SK-N-SH treated with all-trans-retinoic acid at 6 μM for 48 hours (cell line): ENCODE data around the gene PLPP3.

ENCODE experiments used
- ATAC-seq: fragments of 200-7000 bp; cut with Tn5 transposase; 3 replicates; pipeline ENCODE4 v1.9.1; 2020; ENCODE audit warnings: mild to moderate bottlenecking, moderate library complexity
- ARNTL ChIP-seq: fragments of 450-650 bp; formaldehyde crosslinking; IDR thresholded peaks from 2 replicates; pipeline ENCODE4 v1.5.0; 2020; ENCODE audit warnings: low read depth, mild to moderate bottlenecking, moderate library complexity, borderline replicate concordance
- BACH2 ChIP-seq: fragments of 250-450 bp; sonication (Bioruptor Pico); IDR thresholded peaks from 2 replicates; pipeline ENCODE4 v1.9.0; 2021; ENCODE audit warnings: mild to moderate bottlenecking, borderline replicate concordance
- CSDC2 ChIP-seq: fragments of 250-450 bp; sonication (Bioruptor Pico); IDR thresholded peaks from 2 replicates; pipeline ENCODE4 v1.5.0; 2020; ENCODE audit warnings: mild to moderate bottlenecking, moderate library complexity
- ESRRG ChIP-seq: fragments of 250-450 bp; sonication (Bioruptor Pico); IDR thresholded peaks from 2 replicates; pipeline ENCODE4 v1.6.1; 2021; ENCODE audit warnings: mild to moderate bottlenecking
- GLIS3 ChIP-seq: fragments of 250-450 bp; sonication (Bioruptor Pico); IDR thresholded peaks from 2 replicates; pipeline ENCODE4 v1.5.0; 2020; ENCODE audit warnings: mild to moderate bottlenecking, moderate library complexity
- ISL1 ChIP-seq: fragments of 250-450 bp; sonication (Bioruptor Pico); IDR thresholded peaks from 2 replicates; pipeline ENCODE4 v2.1.2; 2022; ENCODE audit warnings: mild to moderate bottlenecking, moderate library complexity
- OSR1 ChIP-seq: fragments of 250-450 bp; sonication (Bioruptor Pico); IDR thresholded peaks from 2 replicates; pipeline ENCODE4 v1.8.0; 2022; ENCODE audit warnings: moderate library complexity, mild to moderate bottlenecking, inconsistent platforms
- PPARA ChIP-seq: fragments of 250-450 bp; sonication (Bioruptor Pico); IDR thresholded peaks from 2 replicates; pipeline ENCODE4 v1.5.0; 2020; ENCODE audit warnings: mild to moderate bottlenecking, borderline replicate concordance
- RARB ChIP-seq: fragments of 250-450 bp; sonication (Bioruptor Pico); IDR thresholded peaks from 2 replicates; pipeline ENCODE4 v1.8.0; 2021; ENCODE audit warnings: mild to moderate bottlenecking, moderate library complexity
- SNAI2 ChIP-seq: fragments of 250-450 bp; sonication (Bioruptor Pico); IDR thresholded peaks from 2 replicates; pipeline ENCODE4 v1.5.0; 2020; ENCODE audit warnings: mild to moderate bottlenecking, moderate library complexity
- TCF4 ChIP-seq: fragments of 250-450 bp; sonication (Bioruptor Pico); IDR thresholded peaks from 2 replicates; pipeline ENCODE4 v1.8.0; 2021; ENCODE audit warnings: mild to moderate bottlenecking, moderate library complexity, borderline replicate concordance
- TOX ChIP-seq: fragments of 250-450 bp; sonication (Bioruptor Pico); IDR thresholded peaks from 2 replicates; pipeline ENCODE4 v1.8.0; 2021; ENCODE audit warnings: mild to moderate bottlenecking, moderate library complexity, borderline replicate concordance
- ZC3H10 ChIP-seq: fragments of 250-450 bp; sonication (Bioruptor Pico); IDR thresholded peaks from 2 replicates; pipeline ENCODE4 v1.5.1; 2021; ENCODE audit warnings: mild to moderate bottlenecking, moderate library complexity
- ZFP3 ChIP-seq: fragments of 250-450 bp; sonication (Bioruptor Pico); IDR thresholded peaks from 2 replicates; pipeline ENCODE4 v1.5.0; 2020; ENCODE audit warnings: mild to moderate bottlenecking, moderate library complexity
- ZNF565 ChIP-seq: fragments of 450-650 bp; formaldehyde crosslinking; conservative IDR thresholded peaks from 2 replicates; pipeline ENCODE4 v1.5.0; 2020; ENCODE audit warnings: low read depth, mild to moderate bottlenecking, moderate library complexity
- ZNF70 ChIP-seq: fragments of 450-650 bp; formaldehyde crosslinking; IDR thresholded peaks from 2 replicates; pipeline ENCODE4 v1.5.0; 2020; ENCODE audit warnings: mild to moderate bottlenecking, moderate library complexity
- ZNF8 ChIP-seq: fragments of 450-650 bp; formaldehyde crosslinking; IDR thresholded peaks from 2 replicates; pipeline ENCODE4 v1.5.0; 2020; ENCODE audit warnings: mild to moderate bottlenecking, moderate library complexity
- TF ChIP-seq, protein P1 (sequence below): fragments of 250-450 bp; sonication (Bioruptor Pico); IDR thresholded peaks from 2 replicates; pipeline ENCODE4 v1.5.0; 2020; ENCODE audit warnings: mild to moderate bottlenecking, moderate library complexity
- TF ChIP-seq, protein P2 (sequence below): fragments of 250-450 bp; sonication (Bioruptor Pico); IDR thresholded peaks from 2 replicates; pipeline ENCODE4 v1.5.1; 2020; ENCODE audit warnings: low read depth, mild to moderate bottlenecking, moderate library complexity
- TF ChIP-seq, protein P3 (sequence below): fragments of 250-450 bp; sonication (Bioruptor Pico); IDR thresholded peaks from 2 replicates; pipeline ENCODE4 v1.5.1; 2021; ENCODE audit warnings: mild to moderate bottlenecking, moderate library complexity
- TF ChIP-seq, protein P4 (sequence below): fragments of 250-450 bp; sonication (Bioruptor Pico); IDR thresholded peaks from 2 replicates; pipeline ENCODE4 v1.8.0; 2020; ENCODE audit warnings: mild to moderate bottlenecking, moderate library complexity, borderline replicate concordance

Gene PLPP3

DNA sequence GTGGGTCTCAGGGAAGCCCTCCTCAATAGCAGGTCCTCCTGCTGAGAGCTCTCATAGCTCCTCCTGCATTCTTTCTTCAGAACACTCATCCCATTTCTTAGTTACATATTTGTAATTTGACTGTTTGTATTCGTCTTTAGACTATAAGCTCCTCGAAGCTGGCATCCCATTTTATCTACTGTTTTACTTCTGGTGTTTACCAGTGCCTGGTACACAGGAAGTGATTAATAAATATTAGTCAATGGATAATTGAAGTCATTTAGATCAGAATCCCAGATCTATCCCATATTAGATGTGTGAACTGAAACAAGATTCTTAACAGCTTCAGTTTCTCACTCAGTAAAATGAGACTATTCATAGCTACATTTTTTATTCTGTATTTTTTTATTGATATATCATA lies 88.7 kb downstream of the PLPP3 start (continued):
- TF ChIP-seq, protein P1, sequence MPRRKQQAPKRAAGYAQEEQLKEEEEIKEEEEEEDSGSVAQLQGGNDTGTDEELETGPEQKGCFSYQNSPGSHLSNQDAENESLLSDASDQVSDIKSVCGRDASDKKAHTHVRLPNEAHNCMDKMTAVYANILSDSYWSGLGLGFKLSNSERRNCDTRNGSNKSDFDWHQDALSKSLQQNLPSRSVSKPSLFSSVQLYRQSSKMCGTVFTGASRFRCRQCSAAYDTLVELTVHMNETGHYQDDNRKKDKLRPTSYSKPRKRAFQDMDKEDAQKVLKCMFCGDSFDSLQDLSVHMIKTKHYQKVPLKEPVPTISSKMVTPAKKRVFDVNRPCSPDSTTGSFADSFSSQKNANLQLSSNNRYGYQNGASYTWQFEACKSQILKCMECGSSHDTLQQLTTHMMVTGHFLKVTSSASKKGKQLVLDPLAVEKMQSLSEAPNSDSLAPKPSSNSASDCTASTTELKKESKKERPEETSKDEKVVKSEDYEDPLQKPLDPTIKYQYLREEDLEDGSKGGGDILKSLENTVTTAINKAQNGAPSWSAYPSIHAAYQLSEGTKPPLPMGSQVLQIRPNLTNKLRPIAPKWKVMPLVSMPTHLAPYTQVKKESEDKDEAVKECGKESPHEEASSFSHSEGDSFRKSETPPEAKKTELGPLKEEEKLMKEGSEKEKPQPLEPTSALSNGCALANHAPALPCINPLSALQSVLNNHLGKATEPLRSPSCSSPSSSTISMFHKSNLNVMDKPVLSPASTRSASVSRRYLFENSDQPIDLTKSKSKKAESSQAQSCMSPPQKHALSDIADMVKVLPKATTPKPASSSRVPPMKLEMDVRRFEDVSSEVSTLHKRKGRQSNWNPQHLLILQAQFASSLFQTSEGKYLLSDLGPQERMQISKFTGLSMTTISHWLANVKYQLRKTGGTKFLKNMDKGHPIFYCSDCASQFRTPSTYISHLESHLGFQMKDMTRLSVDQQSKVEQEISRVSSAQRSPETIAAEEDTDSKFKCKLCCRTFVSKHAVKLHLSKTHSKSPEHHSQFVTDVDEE (CRISPR knock-in tag), result no peak
- TF ChIP-seq BACH2 (CRISPR knock-in tag), result no peak
- TF ChIP-seq ZNF565 (CRISPR knock-in tag), result no peak
- no peak for TF ChIP-seq ZC3H10
- no peak for TF ChIP-seq SNAI2 (CRISPR knock-in tag)
- no peak for TF ChIP-seq ZNF8 (CRISPR knock-in tag)
- TF ChIP-seq ISL1 (CRISPR knock-in tag), result no peak
- no peak for TF ChIP-seq TCF4 (CRISPR knock-in tag)

DNA sequence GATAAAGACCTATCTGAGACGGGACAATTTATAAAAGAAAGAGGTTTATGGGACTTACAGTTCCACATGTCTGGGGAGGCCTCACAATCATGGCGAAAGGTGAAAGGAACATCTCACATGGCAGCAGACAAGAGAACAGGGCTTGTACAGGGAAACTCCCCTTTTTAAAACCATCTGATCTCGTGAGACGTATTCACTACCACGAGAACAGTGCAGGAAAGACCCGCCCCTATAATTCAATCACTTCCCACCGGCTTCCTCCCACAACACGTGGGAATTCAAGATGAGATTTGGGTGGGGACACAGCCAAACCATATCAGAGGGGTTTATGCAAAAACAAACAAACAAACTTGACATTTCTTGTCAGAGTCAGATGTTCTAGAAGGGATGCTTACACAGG lies 89.7 kb downstream of the PLPP3 start:
- no peak for ATAC-seq
- TF ChIP-seq, protein P2, sequence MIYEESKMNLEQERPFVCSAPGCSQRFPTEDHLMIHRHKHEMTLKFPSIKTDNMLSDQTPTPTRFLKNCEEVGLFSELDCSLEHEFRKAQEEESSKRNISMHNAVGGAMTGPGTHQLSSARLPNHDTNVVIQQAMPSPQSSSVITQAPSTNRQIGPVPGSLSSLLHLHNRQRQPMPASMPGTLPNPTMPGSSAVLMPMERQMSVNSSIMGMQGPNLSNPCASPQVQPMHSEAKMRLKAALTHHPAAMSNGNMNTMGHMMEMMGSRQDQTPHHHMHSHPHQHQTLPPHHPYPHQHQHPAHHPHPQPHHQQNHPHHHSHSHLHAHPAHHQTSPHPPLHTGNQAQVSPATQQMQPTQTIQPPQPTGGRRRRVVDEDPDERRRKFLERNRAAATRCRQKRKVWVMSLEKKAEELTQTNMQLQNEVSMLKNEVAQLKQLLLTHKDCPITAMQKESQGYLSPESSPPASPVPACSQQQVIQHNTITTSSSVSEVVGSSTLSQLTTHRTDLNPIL, result no peak
- TF ChIP-seq CSDC2, result no peak
- TF ChIP-seq TOX (CRISPR knock-in tag), result no peak
- no peak for TF ChIP-seq GLIS3
- no peak for TF ChIP-seq PPARA (CRISPR knock-in tag)
- TF ChIP-seq, protein P3, sequence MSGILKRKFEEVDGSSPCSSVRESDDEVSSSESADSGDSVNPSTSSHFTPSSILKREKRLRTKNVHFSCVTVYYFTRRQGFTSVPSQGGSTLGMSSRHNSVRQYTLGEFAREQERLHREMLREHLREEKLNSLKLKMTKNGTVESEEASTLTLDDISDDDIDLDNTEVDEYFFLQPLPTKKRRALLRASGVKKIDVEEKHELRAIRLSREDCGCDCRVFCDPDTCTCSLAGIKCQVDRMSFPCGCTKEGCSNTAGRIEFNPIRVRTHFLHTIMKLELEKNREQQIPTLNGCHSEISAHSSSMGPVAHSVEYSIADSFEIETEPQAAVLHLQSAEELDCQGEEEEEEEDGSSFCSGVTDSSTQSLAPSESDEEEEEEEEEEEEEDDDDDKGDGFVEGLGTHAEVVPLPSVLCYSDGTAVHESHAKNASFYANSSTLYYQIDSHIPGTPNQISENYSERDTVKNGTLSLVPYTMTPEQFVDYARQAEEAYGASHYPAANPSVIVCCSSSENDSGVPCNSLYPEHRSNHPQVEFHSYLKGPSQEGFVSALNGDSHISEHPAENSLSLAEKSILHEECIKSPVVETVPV (CRISPR knock-in tag), result no peak
- no peak for TF ChIP-seq ISL1 (CRISPR knock-in tag)
- no peak for TF ChIP-seq ZC3H10
- TF ChIP-seq ESRRG (CRISPR knock-in tag), result no peak
- no peak for TF ChIP-seq ZNF8 (CRISPR knock-in tag)
- no peak for TF ChIP-seq RARB

DNA sequence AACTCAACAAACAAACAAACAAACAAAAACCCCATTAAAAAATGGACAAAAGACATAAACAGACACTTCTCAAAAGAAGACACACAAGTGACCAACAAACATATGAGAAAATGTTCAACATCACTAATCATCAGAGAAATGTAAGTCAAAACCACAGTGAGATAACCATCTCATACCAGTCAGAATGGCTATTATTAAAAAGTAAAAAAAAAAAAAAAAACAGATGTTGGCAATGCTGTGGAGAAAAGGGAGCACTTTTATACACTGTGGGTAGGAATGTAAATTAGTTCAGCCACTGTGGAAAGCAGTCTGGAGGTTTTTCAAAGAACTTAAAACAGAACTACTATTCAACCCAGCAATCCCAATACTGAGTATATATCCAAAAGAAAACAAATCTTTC lies 94.7 kb downstream of the PLPP3 start:
- TF ChIP-seq ZC3H10 (no peak), TOX (CRISPR knock-in tag) (no peak), ZFP3 (CRISPR knock-in tag) (no peak), SNAI2 (CRISPR knock-in tag) (no peak), OSR1 (CRISPR knock-in tag) (no peak), RARB (no peak), ZNF70 (CRISPR knock-in tag) (no peak), ISL1 (CRISPR knock-in tag) (no peak), ARNTL (no peak), PPARA (CRISPR knock-in tag) (no peak), ZNF565 (CRISPR knock-in tag) (no peak), TCF4 (CRISPR knock-in tag) (no peak), ZNF8 (CRISPR knock-in tag) (no peak), BACH2 (CRISPR knock-in tag) (no peak), GLIS3 (no peak)
- TF ChIP-seq, protein P3 (CRISPR knock-in tag), result no peak
- TF ChIP-seq, protein P4, sequence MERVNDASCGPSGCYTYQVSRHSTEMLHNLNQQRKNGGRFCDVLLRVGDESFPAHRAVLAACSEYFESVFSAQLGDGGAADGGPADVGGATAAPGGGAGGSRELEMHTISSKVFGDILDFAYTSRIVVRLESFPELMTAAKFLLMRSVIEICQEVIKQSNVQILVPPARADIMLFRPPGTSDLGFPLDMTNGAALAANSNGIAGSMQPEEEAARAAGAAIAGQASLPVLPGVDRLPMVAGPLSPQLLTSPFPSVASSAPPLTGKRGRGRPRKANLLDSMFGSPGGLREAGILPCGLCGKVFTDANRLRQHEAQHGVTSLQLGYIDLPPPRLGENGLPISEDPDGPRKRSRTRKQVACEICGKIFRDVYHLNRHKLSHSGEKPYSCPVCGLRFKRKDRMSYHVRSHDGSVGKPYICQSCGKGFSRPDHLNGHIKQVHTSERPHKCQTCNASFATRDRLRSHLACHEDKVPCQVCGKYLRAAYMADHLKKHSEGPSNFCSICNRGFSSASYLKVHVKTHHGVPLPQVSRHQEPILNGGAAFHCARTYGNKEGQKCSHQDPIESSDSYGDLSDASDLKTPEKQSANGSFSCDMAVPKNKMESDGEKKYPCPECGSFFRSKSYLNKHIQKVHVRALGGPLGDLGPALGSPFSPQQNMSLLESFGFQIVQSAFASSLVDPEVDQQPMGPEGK (CRISPR knock-in tag), result no peak
- peak; percentile 82 for ATAC-seq
